ENCODE data around the gene BCKDK.
A peak's percentile ranks its signal among the peaks of the same experiment; 100 is the strongest.

Gene BCKDK

DNA sequence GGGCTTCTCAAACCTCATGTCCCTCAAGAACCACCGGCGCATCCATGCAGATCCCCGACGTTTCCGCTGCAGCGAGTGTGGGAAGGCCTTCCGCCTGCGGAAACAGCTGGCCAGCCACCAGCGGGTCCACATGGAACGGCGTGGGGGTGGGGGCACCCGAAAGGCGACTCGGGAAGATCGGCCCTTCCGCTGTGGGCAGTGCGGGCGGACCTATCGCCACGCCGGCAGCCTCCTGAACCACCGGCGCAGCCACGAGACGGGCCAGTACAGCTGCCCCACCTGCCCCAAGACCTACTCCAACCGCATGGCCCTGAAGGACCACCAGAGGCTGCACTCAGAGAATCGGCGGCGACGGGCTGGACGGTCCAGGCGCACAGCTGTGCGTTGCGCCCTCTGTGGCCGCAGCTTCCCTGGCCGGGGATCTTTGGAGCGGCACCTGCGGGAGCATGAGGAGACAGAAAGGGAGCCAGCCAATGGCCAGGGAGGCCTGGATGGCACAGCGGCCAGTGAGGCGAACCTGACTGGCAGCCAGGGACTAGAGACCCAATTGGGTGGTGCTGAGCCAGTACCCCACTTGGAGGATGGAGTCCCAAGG is 28.1 kb upstream of the BCKDK start:
- no peak for DNase-seq (ENCODE audit: low spot score)

DNA sequence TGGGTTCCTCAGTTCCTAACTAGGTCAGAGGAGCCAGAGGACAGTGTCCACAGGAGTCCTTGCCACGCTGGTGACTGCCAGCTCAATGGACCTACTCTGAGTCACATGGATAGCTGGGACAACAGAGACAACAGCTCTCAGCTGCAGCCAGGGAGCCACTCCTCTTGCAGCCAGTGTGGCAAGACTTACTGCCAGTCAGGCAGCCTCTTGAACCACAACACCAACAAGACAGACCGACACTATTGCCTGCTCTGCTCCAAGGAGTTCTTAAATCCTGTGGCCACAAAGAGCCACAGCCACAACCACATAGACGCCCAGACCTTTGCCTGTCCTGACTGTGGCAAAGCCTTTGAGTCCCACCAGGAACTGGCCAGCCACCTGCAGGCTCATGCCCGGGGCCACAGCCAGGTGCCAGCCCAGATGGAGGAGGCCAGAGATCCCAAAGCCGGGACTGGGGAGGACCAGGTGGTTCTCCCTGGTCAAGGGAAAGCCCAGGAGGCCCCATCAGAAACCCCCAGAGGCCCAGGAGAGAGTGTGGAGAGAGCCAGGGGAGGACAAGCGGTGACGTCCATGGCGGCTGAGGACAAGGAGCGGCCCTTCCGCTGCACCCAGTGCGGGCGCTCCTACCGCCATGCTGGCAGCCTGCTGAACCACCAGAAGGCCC is 27.3 kb upstream of the BCKDK start:
- no peak for DNase-seq (ENCODE audit: low spot score)

- DNase-seq (ENCODE audit: low spot score) = peak; percentile 47
Observed at GRCh38 chr16:31081428-31082351, 26.5 kb upstream of the BCKDK start.

DNA sequence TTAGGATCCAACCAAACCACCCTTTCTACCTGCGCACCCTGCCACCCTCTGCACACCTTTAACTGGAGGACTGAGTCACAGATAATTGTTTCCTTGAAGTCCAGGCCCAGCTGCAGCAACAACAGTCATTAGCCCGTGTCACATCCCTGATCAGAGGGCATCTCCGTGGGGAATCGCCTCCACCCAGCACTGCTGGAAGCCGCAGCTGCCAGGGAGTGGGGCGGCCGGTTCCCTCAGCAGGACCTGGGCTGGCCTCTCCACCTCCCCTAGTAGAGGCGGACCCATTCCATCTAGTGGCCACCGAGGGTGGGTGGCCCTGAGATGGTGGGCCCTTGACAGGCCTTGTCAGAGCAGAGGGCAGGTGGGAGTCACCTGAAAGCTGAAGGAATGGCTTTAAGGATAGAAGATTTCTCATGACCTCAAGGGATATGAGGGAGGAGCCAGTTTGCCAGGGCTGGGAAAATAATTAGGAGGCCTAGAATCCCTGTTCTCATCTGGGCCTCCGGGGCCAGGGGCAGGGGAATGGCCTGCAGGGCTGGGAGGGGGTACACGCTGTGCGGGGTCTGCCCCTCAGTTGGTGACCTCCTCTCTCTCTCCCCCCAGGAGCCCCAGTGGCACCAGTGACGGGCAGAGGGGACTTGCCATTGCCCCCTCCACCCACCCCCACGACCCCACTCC is 25.7 kb upstream of the BCKDK start:
- DNase-seq (ENCODE audit: low spot score) = no peak

DNA sequence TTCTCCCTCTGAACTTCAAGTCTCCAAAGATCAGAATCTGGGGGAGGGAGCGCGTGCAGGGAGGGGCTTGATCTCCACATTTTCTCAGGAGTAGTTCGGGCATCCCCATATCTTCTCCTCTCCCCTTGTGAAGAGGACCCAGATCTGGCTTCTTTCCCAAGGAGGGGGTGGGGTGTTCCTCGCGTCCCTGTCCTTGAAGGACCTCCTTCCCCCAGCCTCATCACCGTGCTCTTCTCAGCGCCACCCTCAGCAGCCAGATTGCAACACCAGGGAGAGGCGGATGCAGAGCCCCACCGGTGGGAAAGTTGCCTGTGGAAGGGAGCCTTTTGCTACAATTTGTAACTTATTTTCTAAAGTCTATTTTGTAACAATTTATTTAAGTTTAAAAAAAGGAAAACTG is 25.1 kb upstream of the BCKDK start:
- no peak for DNase-seq (ENCODE audit: low spot score)

DNA sequence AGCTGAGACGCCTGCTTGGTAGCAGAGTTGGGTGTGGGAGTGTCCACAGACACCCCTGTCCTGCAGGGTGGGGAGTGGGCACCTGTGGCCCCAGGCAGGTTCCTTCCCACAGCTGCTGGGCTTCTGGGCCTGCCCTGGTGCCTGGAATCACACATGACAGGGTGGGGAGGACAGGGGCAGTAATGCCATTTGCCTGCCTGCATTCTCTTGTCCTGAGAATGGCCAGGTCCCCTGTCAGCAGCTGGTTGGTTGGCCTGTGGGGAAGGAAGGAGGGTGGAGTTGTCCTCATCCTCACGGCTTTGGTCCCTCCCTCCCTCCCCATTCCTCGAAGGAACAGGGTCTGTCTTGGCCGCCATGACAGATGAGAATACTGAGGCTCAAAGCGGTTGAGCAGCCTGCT is 24.6 kb upstream of the BCKDK start:
- DNase-seq (ENCODE audit: low spot score) = no peak

GRCh38 chr16:31083981-31084380 is 24.2 kb upstream of the BCKDK start:
- no peak for DNase-seq (ENCODE audit: low spot score)

GRCh38 chr16:31084584-31085302 is 23.4 kb upstream of the BCKDK start:
- DNase-seq (ENCODE audit: low spot score) = no peak

DNA sequence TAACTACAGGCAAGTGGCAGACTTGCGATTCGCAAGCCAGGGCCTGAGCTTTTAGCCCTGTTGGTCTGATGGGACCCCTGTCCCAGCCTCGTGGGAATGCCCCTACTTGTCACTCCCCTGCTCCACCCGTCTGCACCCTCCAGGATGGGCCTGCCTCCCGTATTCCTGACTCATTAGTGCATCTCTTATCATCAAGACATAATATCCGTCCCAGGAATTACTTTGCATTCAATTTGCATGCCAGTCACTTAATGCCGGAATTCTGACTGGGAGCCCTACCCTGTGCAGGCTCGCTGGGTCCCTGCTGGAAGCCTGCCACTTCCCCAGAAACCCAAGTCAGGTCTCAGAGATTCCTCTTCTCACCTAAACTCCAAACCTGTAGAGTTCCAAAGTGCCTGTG is 22.8 kb upstream of the BCKDK start:
- no peak for DNase-seq (ENCODE audit: low spot score)

DNA sequence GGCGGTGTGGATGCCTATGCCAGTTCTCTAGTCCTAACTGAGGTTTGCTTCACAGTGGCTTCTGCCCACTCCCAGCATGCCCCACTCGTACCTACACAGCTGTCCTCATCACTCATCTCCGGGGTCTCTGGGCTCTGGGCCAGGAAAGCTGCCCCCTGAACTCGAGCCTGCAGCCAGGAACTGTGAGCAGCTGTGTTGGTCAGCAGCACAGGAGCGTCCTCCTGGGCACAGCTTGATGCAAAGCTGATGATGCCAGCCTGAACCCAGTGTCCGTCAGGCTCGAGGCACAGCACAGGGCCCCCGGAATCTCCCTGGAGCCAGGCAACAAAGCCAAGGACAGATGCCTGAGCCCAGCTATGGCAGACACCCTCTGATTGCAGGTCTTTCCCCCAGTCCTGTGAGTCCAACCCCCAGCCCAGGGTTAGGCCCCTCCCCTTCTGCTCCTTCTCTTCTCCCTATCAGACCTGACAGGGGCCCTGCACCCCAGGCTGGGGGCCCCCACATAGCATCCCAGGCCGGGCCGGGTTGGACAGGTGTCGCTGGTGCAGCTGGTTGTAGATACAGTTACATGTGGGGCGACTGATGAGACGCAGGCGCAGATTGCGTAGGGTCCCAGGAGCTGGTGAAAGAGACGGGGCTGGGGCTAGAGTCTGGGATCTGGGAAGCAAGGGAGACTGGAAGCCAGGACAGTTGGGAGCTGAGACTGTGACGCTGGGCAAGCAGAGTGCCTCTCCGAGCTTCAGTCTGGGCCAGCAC is 22.1 kb upstream of the BCKDK start:
- DNase-seq (ENCODE audit: low spot score) = no peak

- DNase-seq (ENCODE audit: low spot score) = no peak
Observed at GRCh38 chr16:31086629-31086906, 21.6 kb upstream of the BCKDK start.

DNA sequence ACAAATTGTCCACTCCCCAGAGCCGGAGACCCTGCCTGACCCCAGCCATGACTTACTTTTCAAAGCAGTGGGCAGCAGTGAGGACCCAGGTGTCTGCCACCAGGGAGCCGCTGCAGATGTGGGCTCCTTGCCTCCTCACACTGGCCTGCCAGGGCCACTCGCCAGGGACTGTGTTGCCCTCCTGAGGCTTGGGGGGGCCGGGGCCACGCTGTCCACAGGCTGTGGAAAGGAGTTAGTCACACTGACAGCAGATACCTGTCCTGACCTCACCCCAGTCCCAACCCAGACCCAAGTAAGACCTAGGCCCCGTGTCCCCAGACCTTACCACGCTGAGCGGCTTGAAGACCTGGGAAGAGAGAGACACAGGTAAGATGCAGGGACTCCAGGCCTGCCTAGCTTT is 20.7 kb upstream of the BCKDK start:
- DNase-seq (ENCODE audit: low spot score) = no peak

GRCh38 chr16:31087971-31088370 is 20.2 kb upstream of the BCKDK start:
- no peak for DNase-seq (ENCODE audit: low spot score)

DNA sequence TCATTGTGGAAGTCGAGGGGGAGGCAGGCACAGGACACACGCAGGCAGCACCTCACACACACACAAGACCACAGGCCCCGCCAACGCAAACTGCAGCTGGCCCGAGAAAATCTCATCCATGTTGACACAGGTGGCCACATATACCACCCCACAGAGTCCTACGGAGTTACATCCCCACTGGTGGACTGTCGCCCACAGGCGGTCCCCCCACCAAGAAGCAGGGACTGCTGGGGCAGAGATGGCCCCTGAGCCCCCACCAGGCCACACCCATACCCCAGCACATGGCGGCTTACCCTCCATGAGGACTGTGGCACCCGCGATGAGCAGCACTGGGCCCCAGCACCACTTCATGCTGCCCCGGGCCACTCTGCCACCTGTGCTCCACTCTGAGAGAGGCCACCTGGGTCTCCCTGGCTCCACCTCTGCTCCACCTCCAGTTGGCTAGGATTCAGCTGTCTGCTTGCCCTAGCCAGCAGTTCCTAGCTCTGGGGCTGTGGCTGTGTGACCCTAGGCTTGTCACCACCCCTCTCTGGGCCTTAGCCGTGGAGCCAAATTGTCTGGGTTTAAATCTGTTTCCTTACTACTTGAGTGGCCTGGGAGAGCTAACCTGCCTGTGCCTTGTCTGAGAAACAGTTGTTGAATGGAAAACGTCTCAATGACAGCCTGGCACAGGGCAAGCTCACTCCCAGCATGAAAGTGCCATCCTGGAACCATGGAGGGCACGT is 19.6 kb upstream of the BCKDK start, which contains the start of gene PRSS53:
Gene PRSS53, minus strand, starts transcription at position 485 of the 725 bp plus-strand sequence. Its CDS starts 134 bp downstream, at position 351.
- DNase-seq (ENCODE audit: low spot score) = no peak

- DNase-seq (ENCODE audit: low spot score) = no peak
Observed at GRCh38 chr16:31089199-31089598, 19.0 kb upstream of the BCKDK start.

DNA sequence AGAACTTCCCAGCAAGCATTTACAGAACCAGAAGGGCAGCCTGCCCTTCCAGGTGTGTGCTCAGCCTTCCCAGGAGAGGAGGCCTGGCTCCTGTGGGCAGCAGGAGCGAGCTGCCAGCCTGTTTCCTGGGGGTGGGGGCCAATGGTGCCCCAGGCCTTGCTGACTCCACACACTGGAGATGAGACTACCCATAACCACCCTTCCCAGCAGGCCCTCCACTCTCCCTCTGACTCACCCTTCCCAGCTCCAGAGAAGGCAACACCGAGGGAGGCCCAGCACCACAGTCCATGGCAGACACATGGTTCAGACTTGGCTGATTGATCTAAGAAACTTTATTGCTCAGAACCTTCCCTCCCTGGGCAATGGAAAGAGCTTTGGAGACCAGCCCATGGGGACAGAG is 17.6 kb upstream of the BCKDK start:
- DNase-seq (ENCODE audit: low spot score) = no peak

DNA sequence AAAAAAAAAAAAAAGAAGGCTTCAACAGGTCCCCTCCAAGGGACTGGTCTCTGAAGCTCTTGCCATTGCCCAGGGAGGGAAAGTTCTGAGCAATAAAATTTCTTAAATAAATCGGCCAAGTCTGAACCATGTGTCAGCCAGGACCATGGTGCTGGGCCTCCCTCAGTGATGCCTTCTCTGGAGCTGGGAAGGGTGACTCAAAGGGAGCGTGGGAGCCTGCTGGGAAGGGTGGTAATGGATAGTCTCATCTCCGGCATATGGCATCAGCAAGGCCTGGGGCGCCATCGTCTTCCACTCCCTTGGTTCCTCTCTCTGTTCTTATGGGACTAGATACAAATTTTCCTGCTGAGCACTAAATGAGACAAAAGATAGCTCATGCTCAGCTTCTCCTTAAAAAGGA is 15.9 kb upstream of the BCKDK start:
- peak; percentile 42 for DNase-seq (ENCODE audit: low spot score)

DNA sequence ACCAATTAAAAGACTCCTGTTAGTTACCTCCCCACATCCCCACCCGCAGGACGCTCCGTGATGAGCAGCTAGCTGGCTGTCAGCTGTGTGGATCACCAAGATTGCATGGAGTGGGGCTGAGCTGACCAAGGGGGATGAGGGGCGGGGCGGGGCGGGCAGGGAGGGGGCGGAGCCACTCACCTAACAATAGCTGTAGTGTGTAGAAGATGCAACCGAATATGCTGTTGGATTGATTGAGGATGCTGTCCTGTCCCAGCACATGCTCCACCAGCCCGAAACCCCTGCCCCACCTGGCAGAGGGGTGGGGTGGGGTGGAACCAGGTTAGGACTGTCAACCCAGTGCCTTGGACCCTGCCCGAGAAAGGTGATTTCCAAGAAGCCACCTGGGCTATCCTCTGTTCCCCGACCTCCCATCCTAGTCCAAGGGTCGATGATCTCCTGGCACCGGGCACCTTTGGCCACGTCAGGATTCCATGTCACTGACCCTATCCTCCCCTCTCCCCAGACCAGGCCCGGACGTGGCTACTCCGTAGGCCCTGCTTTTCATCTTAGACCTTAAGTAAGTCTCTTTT is 15.0 kb upstream of the BCKDK start:
- DNase-seq (ENCODE audit: low spot score) = peak; percentile 66

- DNase-seq (ENCODE audit: low spot score) = no peak
Observed at GRCh38 chr16:31094088-31094423, 14.1 kb upstream of the BCKDK start.

- DNase-seq (ENCODE audit: low spot score) = peak; percentile 97
Observed at GRCh38 chr16:31094424-31095120, 13.6 kb upstream of the BCKDK start, which contains the start of gene VKORC1. TSS of gene VKORC1 (minus strand) at chr16:31094797. CDS start at chr16:31094729, 68 bp downstream.

All from Ammon's horn (tissue), 1 donor.